ENCODE results near the gene KCNK1. TPM values are rescaled to one million over a fixed set of nuclear protein-coding genes. Genes with fewer than 3 reads are reported as not detected.

The KCNK1 gene
- total RNA-seq, 1 experiment from 2014 or later, result 0.13 TPM

DNA sequence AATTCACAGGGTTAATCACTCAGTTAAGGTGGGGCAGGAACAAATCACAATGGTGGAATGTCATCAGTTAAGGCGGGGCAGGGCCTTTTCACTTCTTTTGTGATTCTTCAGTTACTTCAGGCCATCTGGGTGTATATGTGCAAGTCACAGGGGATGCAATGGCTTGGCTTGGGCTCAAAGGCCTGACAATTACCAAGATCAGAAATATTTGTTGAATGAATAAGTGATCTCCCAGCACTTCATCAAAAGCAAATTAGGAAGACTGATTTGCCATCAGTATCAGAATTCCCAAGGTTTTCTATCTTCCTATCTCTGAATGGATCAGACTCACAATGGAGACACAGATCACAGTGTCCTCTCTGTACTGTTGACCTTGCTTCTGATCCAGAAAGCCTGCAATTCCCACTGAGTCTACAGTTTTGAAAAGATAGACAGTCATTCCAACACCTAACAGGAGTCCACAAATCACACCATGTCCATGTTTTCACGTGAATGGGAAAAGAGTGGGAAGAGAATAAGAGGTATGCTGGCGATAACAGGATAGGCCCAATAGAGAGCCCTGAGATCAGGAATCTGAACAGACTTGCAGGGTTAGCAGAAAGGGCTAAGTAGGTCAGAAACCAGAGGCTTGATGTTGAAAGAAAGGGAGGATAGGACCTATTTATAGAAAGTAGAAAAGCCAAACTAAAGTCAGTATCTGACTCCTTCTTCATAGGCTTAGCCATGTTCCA, 75.3 kb downstream of the KCNK1 start:
- in situ Hi-C loops (cut with HindIII; ENCODE audit: low pct_unique_long_range_greater_than_20kb, low sequenced_read_pairs), result no loop called here
- no TSS peak for BruUV-seq (replicated peaks)
- ATAC-seq, result no peak
- no peak overlapping the region for H3K27ac ChIP-seq (ENCODE audit: low read length)
- H3K4me1 ChIP-seq (ENCODE audit: control insufficient read depth, insufficient read depth, low read length), result no peaks in the 10 kb centered on the region
- no peaks in the 10 kb centered on the region for H3K9me3 ChIP-seq (ENCODE audit: control insufficient read depth, insufficient read depth, low read depth, low read length)
- CTCF ChIA-PET, result no interaction called here
- TF ChIP-seq, protein P1, sequence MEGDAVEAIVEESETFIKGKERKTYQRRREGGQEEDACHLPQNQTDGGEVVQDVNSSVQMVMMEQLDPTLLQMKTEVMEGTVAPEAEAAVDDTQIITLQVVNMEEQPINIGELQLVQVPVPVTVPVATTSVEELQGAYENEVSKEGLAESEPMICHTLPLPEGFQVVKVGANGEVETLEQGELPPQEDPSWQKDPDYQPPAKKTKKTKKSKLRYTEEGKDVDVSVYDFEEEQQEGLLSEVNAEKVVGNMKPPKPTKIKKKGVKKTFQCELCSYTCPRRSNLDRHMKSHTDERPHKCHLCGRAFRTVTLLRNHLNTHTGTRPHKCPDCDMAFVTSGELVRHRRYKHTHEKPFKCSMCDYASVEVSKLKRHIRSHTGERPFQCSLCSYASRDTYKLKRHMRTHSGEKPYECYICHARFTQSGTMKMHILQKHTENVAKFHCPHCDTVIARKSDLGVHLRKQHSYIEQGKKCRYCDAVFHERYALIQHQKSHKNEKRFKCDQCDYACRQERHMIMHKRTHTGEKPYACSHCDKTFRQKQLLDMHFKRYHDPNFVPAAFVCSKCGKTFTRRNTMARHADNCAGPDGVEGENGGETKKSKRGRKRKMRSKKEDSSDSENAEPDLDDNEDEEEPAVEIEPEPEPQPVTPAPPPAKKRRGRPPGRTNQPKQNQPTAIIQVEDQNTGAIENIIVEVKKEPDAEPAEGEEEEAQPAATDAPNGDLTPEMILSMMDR (IDR thresholded peaks at IDR 0.05), result no peak
- no peak for TF ChIP-seq SIN3A (IDR thresholded peaks at IDR 0.05; ENCODE audit: borderline replicate concordance, insufficient read depth, low read depth, low read length)
- TF ChIP-seq TCF7L2 (IDR thresholded peaks at IDR 0.05; ENCODE audit: low read depth, low read length), result no peak
- TF ChIP-seq, protein P2, sequence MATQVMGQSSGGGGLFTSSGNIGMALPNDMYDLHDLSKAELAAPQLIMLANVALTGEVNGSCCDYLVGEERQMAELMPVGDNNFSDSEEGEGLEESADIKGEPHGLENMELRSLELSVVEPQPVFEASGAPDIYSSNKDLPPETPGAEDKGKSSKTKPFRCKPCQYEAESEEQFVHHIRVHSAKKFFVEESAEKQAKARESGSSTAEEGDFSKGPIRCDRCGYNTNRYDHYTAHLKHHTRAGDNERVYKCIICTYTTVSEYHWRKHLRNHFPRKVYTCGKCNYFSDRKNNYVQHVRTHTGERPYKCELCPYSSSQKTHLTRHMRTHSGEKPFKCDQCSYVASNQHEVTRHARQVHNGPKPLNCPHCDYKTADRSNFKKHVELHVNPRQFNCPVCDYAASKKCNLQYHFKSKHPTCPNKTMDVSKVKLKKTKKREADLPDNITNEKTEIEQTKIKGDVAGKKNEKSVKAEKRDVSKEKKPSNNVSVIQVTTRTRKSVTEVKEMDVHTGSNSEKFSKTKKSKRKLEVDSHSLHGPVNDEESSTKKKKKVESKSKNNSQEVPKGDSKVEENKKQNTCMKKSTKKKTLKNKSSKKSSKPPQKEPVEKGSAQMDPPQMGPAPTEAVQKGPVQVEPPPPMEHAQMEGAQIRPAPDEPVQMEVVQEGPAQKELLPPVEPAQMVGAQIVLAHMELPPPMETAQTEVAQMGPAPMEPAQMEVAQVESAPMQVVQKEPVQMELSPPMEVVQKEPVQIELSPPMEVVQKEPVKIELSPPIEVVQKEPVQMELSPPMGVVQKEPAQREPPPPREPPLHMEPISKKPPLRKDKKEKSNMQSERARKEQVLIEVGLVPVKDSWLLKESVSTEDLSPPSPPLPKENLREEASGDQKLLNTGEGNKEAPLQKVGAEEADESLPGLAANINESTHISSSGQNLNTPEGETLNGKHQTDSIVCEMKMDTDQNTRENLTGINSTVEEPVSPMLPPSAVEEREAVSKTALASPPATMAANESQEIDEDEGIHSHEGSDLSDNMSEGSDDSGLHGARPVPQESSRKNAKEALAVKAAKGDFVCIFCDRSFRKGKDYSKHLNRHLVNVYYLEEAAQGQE (IDR thresholded peaks at IDR 0.05; ENCODE audit: insufficient read depth in 1 of 2, low read depth in 2 of 2, low read length in 1 of 2), result no peak
- no peak for TF ChIP-seq POLR2AphosphoS5 (IDR thresholded peaks at IDR 0.05; ENCODE audit: low read depth, low read length)
- no peak overlapping the region for H3K4me3 ChIP-seq (ENCODE audit: low read depth in 2 of 2, low read length in 2 of 2)
- peaks cover 4% of the 10 kb centered on the region for H3K27me3 ChIP-seq (ENCODE audit: control insufficient read depth, insufficient read depth, low read length)
- POLR2A ChIA-PET, result no interaction called here
- intact Hi-C loops (cut with micrococcal nuclease; ENCODE audit: unreplicated experiment), result no loop called here
- no peaks in the 10 kb centered on the region for H3K36me3 ChIP-seq (ENCODE audit: control insufficient read depth, insufficient read depth, low read length)
- DNase-seq (ENCODE audit: low read depth, low spot score), result no peak

DNA sequence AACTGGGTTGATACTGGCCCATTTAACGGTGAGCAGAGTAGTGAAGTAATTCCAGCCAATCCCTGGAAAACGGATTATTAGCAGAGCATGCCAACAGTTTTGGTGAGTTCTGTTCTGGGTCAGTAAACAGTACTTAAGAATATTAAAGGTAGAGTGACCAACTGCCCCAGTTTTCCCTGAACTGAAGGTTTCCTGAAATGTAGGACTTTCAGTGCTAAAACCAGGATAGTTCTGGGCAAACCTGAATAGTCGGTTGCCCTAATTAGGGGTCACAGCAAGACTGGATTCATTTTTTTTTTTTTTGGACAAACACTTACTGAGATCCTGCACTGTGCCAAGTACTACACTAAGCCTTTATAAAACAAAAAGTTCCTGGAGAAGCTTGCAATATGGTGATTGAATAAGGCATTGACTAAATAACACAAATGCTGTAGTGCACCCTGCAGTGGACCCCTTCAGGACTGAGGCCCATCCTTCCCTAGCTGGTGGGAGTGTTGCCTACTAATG, 75.9 kb downstream of the KCNK1 start:
- no peaks in the 10 kb centered on the region for H3K4me1 ChIP-seq (ENCODE audit: control insufficient read depth, insufficient read depth, low read length)
- no peak for DNase-seq (ENCODE audit: low read depth, low spot score)
- intact Hi-C loops (cut with micrococcal nuclease; ENCODE audit: unreplicated experiment) (no loop called here), in situ Hi-C loops (cut with HindIII; ENCODE audit: low pct_unique_long_range_greater_than_20kb, low sequenced_read_pairs) (no loop called here)
- H3K36me3 ChIP-seq (ENCODE audit: control insufficient read depth, insufficient read depth, low read length), result no peaks in the 10 kb centered on the region
- CTCF ChIA-PET, result no interaction called here
- BruUV-seq (replicated peaks), result no TSS peak
- no peaks in the 10 kb centered on the region for H3K9me3 ChIP-seq (ENCODE audit: control insufficient read depth, insufficient read depth, low read depth, low read length)
- H3K4me3 ChIP-seq (ENCODE audit: low read depth in 2 of 2, low read length in 2 of 2), result no peak overlapping the region
- POLR2A ChIA-PET, result no interaction called here
- H3K27ac ChIP-seq (ENCODE audit: low read length), result no peak overlapping the region
- ATAC-seq, result no peak
- TF ChIP-seq POLR2AphosphoS5 (IDR thresholded peaks at IDR 0.05; ENCODE audit: low read depth, low read length), result no peak
- TF ChIP-seq, protein P1 (IDR thresholded peaks at IDR 0.05), result no peak
- TF ChIP-seq, protein P2 (IDR thresholded peaks at IDR 0.05; ENCODE audit: insufficient read depth in 1 of 2, low read depth in 2 of 2, low read length in 1 of 2), result no peak
- TF ChIP-seq TCF7L2 (IDR thresholded peaks at IDR 0.05; ENCODE audit: low read depth, low read length), result no peak
- no peak for TF ChIP-seq SIN3A (IDR thresholded peaks at IDR 0.05; ENCODE audit: borderline replicate concordance, insufficient read depth, low read depth, low read length)
- peaks cover 7% of the 10 kb centered on the region for H3K27me3 ChIP-seq (ENCODE audit: control insufficient read depth, insufficient read depth, low read length)

Data from Panc1 (cell line).